Mesendoderm (in vitro differentiated cells): ENCODE measurements around the gene PSD.

ENCODE experiments used
- DNase-seq: peaks from one replicate; pipeline ENCODE4 v3.0.0; 2013
- H2AK5ac ChIP-seq: 2 replicates; pipeline ENCODE4 v1.6.1; 2013; ENCODE audit warnings: low read length, inconsistent platforms
- H2BK120ac ChIP-seq: 2 replicates; pipeline ENCODE4 v1.6.1; 2013; ENCODE audit warnings: low read depth, mild to moderate bottlenecking, low read length, moderate library complexity, mixed read lengths
- H2BK15ac ChIP-seq: replicated peaks from 2 replicates; pipeline ENCODE4 v1.6.1; 2013; ENCODE audit warnings: low read depth, mild to moderate bottlenecking, moderate library complexity
- H2BK5ac ChIP-seq: 2 replicates; pipeline ENCODE4 v1.6.1; 2013; ENCODE audit warnings: low read length, inconsistent platforms
- H3K18ac ChIP-seq: 2 replicates; pipeline ENCODE4 v1.6.1; 2013; ENCODE audit warnings: mild to moderate bottlenecking, low read length, mixed read lengths
- H3K23ac ChIP-seq: one replicate; pipeline ENCODE4 v1.6.1; 2013; ENCODE audit warnings: low read length
- H3K27ac ChIP-seq: 2 replicates; pipeline ENCODE4 v1.5.1; 2013; ENCODE audit warnings: low read depth, mild to moderate bottlenecking, inconsistent platforms, low read length, moderate library complexity
- H3K27me3 ChIP-seq: 2 replicates; pipeline ENCODE4 v1.6.1; 2013; ENCODE audit warnings: low read length, control low read depth, mild to moderate bottlenecking, inconsistent platforms; ENCODE audit not compliant: insufficient read depth, poor library complexity
- H3K36me3 ChIP-seq: 2 replicates; pipeline ENCODE4 v1.6.1; 2013; ENCODE audit warnings: low read length, inconsistent platforms; ENCODE audit not compliant: control insufficient read depth, insufficient read depth
- H3K4ac ChIP-seq: one replicate; pipeline ENCODE4 v1.6.1; 2013; ENCODE audit warnings: low read depth, mild to moderate bottlenecking, low read length, moderate library complexity
- H3K4me1 ChIP-seq: 2 replicates; pipeline ENCODE4 v1.6.1; 2013; ENCODE audit warnings: low read depth, low read length, inconsistent platforms; ENCODE audit not compliant: control insufficient read depth
- H3K4me2 ChIP-seq: 2 replicates; pipeline ENCODE4 v1.6.1; 2013; ENCODE audit warnings: low read length
- H3K4me3 ChIP-seq: 2 replicates; pipeline ENCODE4 v1.5.1; 2013; ENCODE audit warnings: mild to moderate bottlenecking, low read length
- H3K56ac ChIP-seq: one replicate; pipeline ENCODE4 v1.6.1; 2013; ENCODE audit warnings: low read length
- H3K79me1 ChIP-seq: 2 replicates; pipeline ENCODE4 v1.6.1; 2013; ENCODE audit warnings: low read length, inconsistent platforms
- H3K79me2 ChIP-seq: 2 replicates; pipeline ENCODE4 v1.6.1; 2013; ENCODE audit warnings: mild to moderate bottlenecking, low read length; ENCODE audit not compliant: control insufficient read depth, insufficient read depth
- H3K9ac ChIP-seq: 2 replicates; pipeline ENCODE4 v1.6.1; 2013; ENCODE audit warnings: low read length, inconsistent platforms
- H4K5ac ChIP-seq: one replicate; pipeline ENCODE4 v1.6.1; 2013; ENCODE audit warnings: low read length
- H4K8ac ChIP-seq: one replicate; pipeline ENCODE4 v1.6.1; 2013; ENCODE audit warnings: low read depth, mild to moderate bottlenecking, control low read depth, low read length, moderate library complexity
- WGBS: extraction: QIAGEN DNeasy Blood & Tissue Kit; methylation state at CpG from one replicate; pipeline ENCODE4 v1.1.7; 2013; ENCODE audit warnings: low lambda C conversion rate, missing lambda C conversion rate; ENCODE audit not compliant: insufficient coverage; ENCODE audit errors: extremely low coverage; 5-methylcytosine and 5-hydroxymethylcytosine counted together

The PSD gene

GRCh38 chr10:102408131-102408727 is 10.4 kb downstream of the PSD start:
- Histone ChIP-seq H2BK15ac (no peak overlapping the region), H3K4me3 (no peak overlapping the region), H3K9ac (no peak overlapping the region), H2AK5ac (no peak overlapping the region), H3K27me3 (peaks cover 32% of the 10 kb centered on the region), H3K4me1 (no peaks in the 10 kb centered on the region), H2BK120ac (no peak overlapping the region), H3K56ac (no peak overlapping the region), H3K36me3 (no peaks in the 10 kb centered on the region), H4K8ac (no peak overlapping the region), H3K23ac (no peak overlapping the region), H4K5ac (no peak overlapping the region), H3K27ac (no peak overlapping the region), H3K18ac (no peak overlapping the region), H2BK5ac (no peak overlapping the region), H3K4me2 (no peak overlapping the region), H3K79me2 (no peaks in the 10 kb centered on the region), H3K4ac (no peak overlapping the region), H3K79me1 (no peaks in the 10 kb centered on the region)
- no peak for DNase-seq
- no CpG with 5 or more reads among the region's 14 CpGs for WGBS

- Histone ChIP-seq H3K27me3 (peaks cover 32% of the 10 kb centered on the region), H3K4me2 (no peak overlapping the region), H3K4ac (no peak overlapping the region), H3K4me3 (no peak overlapping the region), H2AK5ac (no peak overlapping the region), H3K36me3 (no peaks in the 10 kb centered on the region), H2BK15ac (no peak overlapping the region), H3K56ac (no peak overlapping the region), H3K79me2 (no peaks in the 10 kb centered on the region), H2BK120ac (no peak overlapping the region), H3K79me1 (no peaks in the 10 kb centered on the region), H3K18ac (no peak overlapping the region), H2BK5ac (no peak overlapping the region), H3K27ac (no peak overlapping the region), H4K5ac (no peak overlapping the region), H3K4me1 (no peaks in the 10 kb centered on the region), H3K23ac (no peak overlapping the region), H4K8ac (no peak overlapping the region), H3K9ac (no peak overlapping the region)
- WGBS = no CpG with 5 or more reads among the region's 13 CpGs
- DNase-seq = no peak
Observed at GRCh38 chr10:102407425-102408130, 11.0 kb downstream of the PSD start.

- no peak overlapping the region for H2BK5ac ChIP-seq
- H2AK5ac ChIP-seq = no peak overlapping the region
- no peaks in the 10 kb centered on the region for H3K36me3 ChIP-seq
- H3K27ac ChIP-seq = no peak overlapping the region
- no peaks in the 10 kb centered on the region for H3K4me1 ChIP-seq
- H3K4me3 ChIP-seq = no peak overlapping the region
- DNase-seq = no peak
- H4K5ac ChIP-seq = no peak overlapping the region
- H3K4me2 ChIP-seq = no peak overlapping the region
- no peak overlapping the region for H3K9ac ChIP-seq
- H2BK120ac ChIP-seq = no peak overlapping the region
- H2BK15ac ChIP-seq = no peak overlapping the region
- H3K27me3 ChIP-seq = peaks cover 32% of the 10 kb centered on the region
- no peak overlapping the region for H3K23ac ChIP-seq
- H3K18ac ChIP-seq = no peak overlapping the region
- no peak overlapping the region for H4K8ac ChIP-seq
- H3K79me2 ChIP-seq = no peaks in the 10 kb centered on the region
- no peak overlapping the region for H3K4ac ChIP-seq
- no peak overlapping the region for H3K56ac ChIP-seq
- H3K79me1 ChIP-seq = no peaks in the 10 kb centered on the region
- WGBS = no CpG with 5 or more reads among the region's 2 CpGs
Observed at GRCh38 chr10:102406815-102407214, 11.8 kb downstream of the PSD start.

- no CpG with 5 or more reads among the region's 6 CpGs for WGBS
- Histone ChIP-seq H2BK120ac (no peak overlapping the region), H2AK5ac (no peak overlapping the region), H3K4me3 (no peak overlapping the region), H3K56ac (no peak overlapping the region), H3K36me3 (no peaks in the 10 kb centered on the region), H3K23ac (no peak overlapping the region), H3K27me3 (peaks cover 25% of the 10 kb centered on the region), H3K4me1 (no peaks in the 10 kb centered on the region), H3K4ac (no peak overlapping the region), H3K27ac (no peak overlapping the region), H4K8ac (no peak overlapping the region), H2BK15ac (no peak overlapping the region), H2BK5ac (no peak overlapping the region), H3K79me1 (no peaks in the 10 kb centered on the region), H3K79me2 (no peaks in the 10 kb centered on the region), H3K4me2 (no peak overlapping the region), H4K5ac (no peak overlapping the region), H3K18ac (no peak overlapping the region), H3K9ac (no peak overlapping the region)
- DNase-seq = no peak
Observed at GRCh38 chr10:102405632-102406031, 13.0 kb downstream of the PSD start.

- no peak overlapping the region for H2BK15ac ChIP-seq
- peaks cover 23% of the 10 kb centered on the region for H3K27me3 ChIP-seq
- no peak overlapping the region for H4K8ac ChIP-seq
- no peak overlapping the region for H3K18ac ChIP-seq
- no peak for DNase-seq
- no peak overlapping the region for H3K23ac ChIP-seq
- H3K36me3 ChIP-seq = no peaks in the 10 kb centered on the region
- no peak overlapping the region for H3K27ac ChIP-seq
- no peak overlapping the region for H3K56ac ChIP-seq
- no peak overlapping the region for H2AK5ac ChIP-seq
- WGBS = no CpG with 5 or more reads among the region's 19 CpGs
- no peaks in the 10 kb centered on the region for H3K79me1 ChIP-seq
- H2BK5ac ChIP-seq = no peak overlapping the region
- no peak overlapping the region for H2BK120ac ChIP-seq
- H3K79me2 ChIP-seq = no peaks in the 10 kb centered on the region
- H3K9ac ChIP-seq = no peak overlapping the region
- no peak overlapping the region for H4K5ac ChIP-seq
- H3K4ac ChIP-seq = no peak overlapping the region
- no peak overlapping the region for H3K4me3 ChIP-seq
- H3K4me2 ChIP-seq = no peak overlapping the region
- no peaks in the 10 kb centered on the region for H3K4me1 ChIP-seq
Observed at GRCh38 chr10:102405108-102405571, 13.4 kb downstream of the PSD start.
